ENCODE results near the gene ST3GAL6. TPM values are rescaled to one million over a fixed set of nuclear protein-coding genes. Genes with fewer than 3 reads are reported as not detected.

Gene ST3GAL6
- total and polyA plus RNA-seq, 9 of the 15 experiments (the other 6 are each of a cell fraction or from before 2014, with no cell fraction given): 0.14 TPM; not detected in 8

DNA sequence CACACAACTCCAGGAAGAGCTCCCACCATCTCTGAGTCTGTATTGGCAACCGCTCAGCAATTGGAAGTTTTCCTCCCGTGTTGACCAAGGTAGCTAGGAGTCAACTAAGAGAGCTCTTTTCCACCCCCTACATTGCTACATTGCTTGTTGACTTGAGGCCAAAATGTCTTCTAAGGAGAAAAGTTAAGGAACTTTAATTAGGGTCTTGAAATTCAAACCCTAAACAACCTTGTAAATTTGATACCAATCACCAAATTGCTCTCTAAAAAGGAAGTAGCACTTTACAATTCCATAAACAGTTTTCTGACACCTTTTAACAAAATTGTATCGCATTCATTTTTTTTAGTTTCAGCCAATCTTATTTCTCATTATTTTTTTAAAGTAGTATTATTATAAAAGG is 35.5 kb upstream of the ST3GAL6 start:
- WGBS (ENCODE audit: insufficient coverage, low coverage, missing lambda C conversion rate): 0% methylated on average over 3 of the region's 3 CpGs
- no peak overlapping the region for H3K4me3 ChIP-seq
- peaks cover 0 to 5% of the 10 kb centered on the region in 2 experiments; a peak in 2 of 5 replicates for H3K4me1 ChIP-seq (replicated peaks in 1 of 2; ENCODE audit: control insufficient read depth in 2 of 2, insufficient read depth in 2 of 2, low read length in 2 of 2)
- H3K27me3 ChIP-seq (ENCODE audit: control insufficient read depth in 2 of 2, insufficient read depth in 2 of 2, low read length in 2 of 2): peaks cover 5 to 8% of the 10 kb centered on the region in 2 experiments; a peak in 3 of 5 replicates
- H3K9ac ChIP-seq (ENCODE audit: insufficient read depth in 1 of 2, low read depth in 2 of 2, low read length in 2 of 2): no peak overlapping the region
- H3K9me1 ChIP-seq (ENCODE audit: control insufficient read depth, insufficient read depth, low read length): no peaks in the 10 kb centered on the region
- no peaks in the 10 kb centered on the region for H3K9me3 ChIP-seq (replicated peaks; ENCODE audit: control insufficient read depth, insufficient read depth, low read depth, low read length)
- no peak for FAIRE-seq
- in situ Hi-C loops (cut with MboI): no loop called here
- POLR2A ChIA-PET: interaction anchor here (0.6 kb wide), 1 partner anchor 13 kb away, joined by 3 read pairs; no protein-coding TSS in a partner anchor
- CTCF ChIA-PET (ENCODE audit: low intra/inter-chr PET ratio): no interaction called here
- H3K4me2 ChIP-seq (ENCODE audit: insufficient read depth, low read length): no peak overlapping the region
- intact Hi-C loops (cut with micrococcal nuclease): no loop called here
- H3K79me2 ChIP-seq (ENCODE audit: control insufficient read depth, insufficient read depth, low read length): no peaks in the 10 kb centered on the region
- H3K27ac ChIP-seq (ENCODE audit: extremely low read depth, low read depth, low read length): no peak overlapping the region
- ATAC-seq: no peak
- BruUV-seq (replicated peaks): no TSS peak
- TF ChIP-seq, protein P1, sequence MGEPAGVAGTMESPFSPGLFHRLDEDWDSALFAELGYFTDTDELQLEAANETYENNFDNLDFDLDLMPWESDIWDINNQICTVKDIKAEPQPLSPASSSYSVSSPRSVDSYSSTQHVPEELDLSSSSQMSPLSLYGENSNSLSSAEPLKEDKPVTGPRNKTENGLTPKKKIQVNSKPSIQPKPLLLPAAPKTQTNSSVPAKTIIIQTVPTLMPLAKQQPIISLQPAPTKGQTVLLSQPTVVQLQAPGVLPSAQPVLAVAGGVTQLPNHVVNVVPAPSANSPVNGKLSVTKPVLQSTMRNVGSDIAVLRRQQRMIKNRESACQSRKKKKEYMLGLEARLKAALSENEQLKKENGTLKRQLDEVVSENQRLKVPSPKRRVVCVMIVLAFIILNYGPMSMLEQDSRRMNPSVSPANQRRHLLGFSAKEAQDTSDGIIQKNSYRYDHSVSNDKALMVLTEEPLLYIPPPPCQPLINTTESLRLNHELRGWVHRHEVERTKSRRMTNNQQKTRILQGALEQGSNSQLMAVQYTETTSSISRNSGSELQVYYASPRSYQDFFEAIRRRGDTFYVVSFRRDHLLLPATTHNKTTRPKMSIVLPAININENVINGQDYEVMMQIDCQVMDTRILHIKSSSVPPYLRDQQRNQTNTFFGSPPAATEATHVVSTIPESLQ (CRISPR knock-in tag; IDR thresholded peaks at IDR 0.05): no peak
- TF ChIP-seq RBM25 (IDR thresholded peaks at IDR 0.05; ENCODE audit: low read depth, low read length, severe bottlenecking) (no peak), NFE2L1 (tag; IDR thresholded peaks at IDR 0.05; ENCODE audit: borderline replicate concordance, low read depth) (no peak)
- DNase-seq (ENCODE audit: extremely low read depth in 1 of 4, low spot score in 3 of 4): no peak
- H3K36me3 ChIP-seq (ENCODE audit: control insufficient read depth, insufficient read depth, low read length): no peaks in the 10 kb centered on the region
- H4K20me1 ChIP-seq (replicated peaks; ENCODE audit: control insufficient read depth, insufficient read depth, low read length): no peaks in the 10 kb centered on the region
- H2AFZ ChIP-seq (ENCODE audit: low read depth, low read length): no peak overlapping the region

DNA sequence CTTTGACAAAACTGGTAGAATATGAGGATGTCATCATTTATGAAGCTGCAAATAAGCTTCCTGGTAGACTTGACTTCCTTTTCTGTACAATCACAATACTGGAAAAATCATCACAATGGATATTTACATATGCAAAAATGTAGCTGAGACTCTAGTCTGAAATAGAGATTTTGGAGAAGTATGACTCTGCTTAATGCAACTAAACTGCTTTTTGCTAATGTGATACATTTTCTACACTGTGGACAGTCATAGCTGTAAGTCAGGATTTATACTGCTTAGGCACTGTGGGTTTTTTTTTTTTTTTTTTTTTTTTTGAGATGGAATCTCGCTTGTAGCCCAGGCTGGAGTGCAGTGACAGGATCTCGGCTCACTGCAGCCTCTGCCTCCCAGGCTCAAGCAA is 34.5 kb upstream of the ST3GAL6 start:
- in situ Hi-C loops (cut with MboI): no loop called here
- no peak overlapping the region for H3K4me2 ChIP-seq (ENCODE audit: insufficient read depth, low read length)
- WGBS (ENCODE audit: insufficient coverage, low coverage, missing lambda C conversion rate): no CpG with 5 or more reads among the region's 2 CpGs
- H3K9ac ChIP-seq (ENCODE audit: insufficient read depth in 1 of 2, low read depth in 2 of 2, low read length in 2 of 2): no peak overlapping the region
- peaks cover 0 to 11% of the 10 kb centered on the region in 2 experiments; a peak in 2 of 5 replicates for H3K4me1 ChIP-seq (replicated peaks in 1 of 2; ENCODE audit: control insufficient read depth in 2 of 2, insufficient read depth in 2 of 2, low read length in 2 of 2)
- ATAC-seq (no peak), DNase-seq (ENCODE audit: extremely low read depth in 1 of 4, low spot score in 3 of 4) (no peak), FAIRE-seq (no peak)
- H2AFZ ChIP-seq (ENCODE audit: low read depth, low read length): no peak overlapping the region
- H4K20me1 ChIP-seq (replicated peaks; ENCODE audit: control insufficient read depth, insufficient read depth, low read length): no peaks in the 10 kb centered on the region
- H3K27me3 ChIP-seq (ENCODE audit: control insufficient read depth in 2 of 2, insufficient read depth in 2 of 2, low read length in 2 of 2): peaks cover 6 to 15% of the 10 kb centered on the region in 2 experiments; a peak in 4 of 5 replicates
- ChIA-PET POLR2A (no interaction called here), CTCF (ENCODE audit: low intra/inter-chr PET ratio) (no interaction called here)
- no peaks in the 10 kb centered on the region for H3K79me2 ChIP-seq (ENCODE audit: control insufficient read depth, insufficient read depth, low read length)
- no peak overlapping the region for H3K27ac ChIP-seq (ENCODE audit: extremely low read depth, low read depth, low read length)
- no peak overlapping the region for H3K4me3 ChIP-seq
- no TSS peak for BruUV-seq (replicated peaks)
- H3K36me3 ChIP-seq (ENCODE audit: control insufficient read depth, insufficient read depth, low read length): no peaks in the 10 kb centered on the region
- no peaks in the 10 kb centered on the region for H3K9me3 ChIP-seq (replicated peaks; ENCODE audit: control insufficient read depth, insufficient read depth, low read depth, low read length)
- H3K9me1 ChIP-seq (ENCODE audit: control insufficient read depth, insufficient read depth, low read length): no peaks in the 10 kb centered on the region
- intact Hi-C loops (cut with micrococcal nuclease): no loop called here
- TF ChIP-seq, protein P2, sequence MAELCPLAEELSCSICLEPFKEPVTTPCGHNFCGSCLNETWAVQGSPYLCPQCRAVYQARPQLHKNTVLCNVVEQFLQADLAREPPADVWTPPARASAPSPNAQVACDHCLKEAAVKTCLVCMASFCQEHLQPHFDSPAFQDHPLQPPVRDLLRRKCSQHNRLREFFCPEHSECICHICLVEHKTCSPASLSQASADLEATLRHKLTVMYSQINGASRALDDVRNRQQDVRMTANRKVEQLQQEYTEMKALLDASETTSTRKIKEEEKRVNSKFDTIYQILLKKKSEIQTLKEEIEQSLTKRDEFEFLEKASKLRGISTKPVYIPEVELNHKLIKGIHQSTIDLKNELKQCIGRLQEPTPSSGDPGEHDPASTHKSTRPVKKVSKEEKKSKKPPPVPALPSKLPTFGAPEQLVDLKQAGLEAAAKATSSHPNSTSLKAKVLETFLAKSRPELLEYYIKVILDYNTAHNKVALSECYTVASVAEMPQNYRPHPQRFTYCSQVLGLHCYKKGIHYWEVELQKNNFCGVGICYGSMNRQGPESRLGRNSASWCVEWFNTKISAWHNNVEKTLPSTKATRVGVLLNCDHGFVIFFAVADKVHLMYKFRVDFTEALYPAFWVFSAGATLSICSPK (IDR thresholded peaks at IDR 0.05; ENCODE audit: borderline replicate concordance): no peak
- TF ChIP-seq, protein P3, sequence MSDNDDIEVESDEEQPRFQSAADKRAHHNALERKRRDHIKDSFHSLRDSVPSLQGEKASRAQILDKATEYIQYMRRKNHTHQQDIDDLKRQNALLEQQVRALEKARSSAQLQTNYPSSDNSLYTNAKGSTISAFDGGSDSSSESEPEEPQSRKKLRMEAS (CRISPR knock-in tag; IDR thresholded peaks at IDR 0.05): no peak
- TF ChIP-seq MTA2 (IDR thresholded peaks at IDR 0.05; ENCODE audit: low read depth) (no peak), IFI16 (CRISPR knock-in tag; IDR thresholded peaks at IDR 0.05) (no peak), STAT5B (CRISPR knock-in tag; IDR thresholded peaks at IDR 0.05) (no peak)

Measured in K562 (cell line).